Liver (tissue), 9 donors: Measurements from ENCODE around the gene ACTL10. TPM values are rescaled to one million over a fixed set of nuclear protein-coding genes. Genes with fewer than 3 reads are reported as not detected.
"Not testable (repeated sequence)": the region's sequence is repeated elsewhere in the genome, so short reads cannot be mapped to it uniquely, and the experiment has no call there.

ENCODE experiments used
- DNase-seq: peaks from one replicate; pipeline ENCODE4 v3.0.0-alpha.2; 2017; ENCODE audit warnings: low spot score
- H3K27ac ChIP-seq, 2 donors: one replicate each; pipeline ENCODE4 v1.7.0; 2013; ENCODE audit warnings: inconsistent platforms in 2 of 2, low read length in 2 of 2, control low read depth in 1 of 2, low read depth in 1 of 2, mild to moderate bottlenecking in 1 of 2
- H3K27me3 ChIP-seq, 4 donors: one replicate each; pipeline versions ENCODE4 v1.6.1 to v1.7.0; 2013; ENCODE audit warnings: low read length in 3 of 4, inconsistent platforms in 1 of 4, mild to moderate bottlenecking in 1 of 4, moderate library complexity in 1 of 4; ENCODE audit not compliant: control insufficient read depth in 4 of 4, insufficient read depth in 4 of 4
- H3K36me3 ChIP-seq, 4 donors: one replicate each; pipeline versions ENCODE4 v1.6.1 to v1.7.0; 2013; ENCODE audit warnings: low read length in 3 of 4, mild to moderate bottlenecking in 3 of 4, low read depth in 1 of 4, moderate library complexity in 1 of 4; ENCODE audit not compliant: control insufficient read depth in 4 of 4, insufficient read depth in 3 of 4
- H3K4me1 ChIP-seq, 4 donors: one replicate each; pipeline versions ENCODE4 v1.6.1 to v1.7.0; 2013; ENCODE audit warnings: low read length in 3 of 4, mild to moderate bottlenecking in 3 of 4, moderate library complexity in 1 of 4; ENCODE audit not compliant: control insufficient read depth in 4 of 4, insufficient read depth in 4 of 4
- H3K4me3 ChIP-seq, 3 donors: one replicate each; pipeline versions ENCODE4 v1.6.1 to v1.7.0; 2013; ENCODE audit warnings: low read length in 3 of 3, control low read depth in 1 of 3, low read depth in 1 of 3, mild to moderate bottlenecking in 1 of 3
- H3K9ac ChIP-seq, 2 donors: one replicate each; pipeline ENCODE4 v1.7.0; 2013; ENCODE audit warnings: low read length in 2 of 2, mild to moderate bottlenecking in 2 of 2, moderate library complexity in 2 of 2, control low read depth in 1 of 2, low read depth in 1 of 2
- H3K9me3 ChIP-seq, 4 donors: one replicate each; pipeline versions ENCODE4 v1.6.1 to v1.7.0; 2013; ENCODE audit warnings: low read length in 3 of 4; ENCODE audit not compliant: control insufficient read depth in 4 of 4
- FOXA1 ChIP-seq: IDR thresholded peaks from 2 replicates; pipeline ENCODE4 v1.6.1; 2016; ENCODE audit warnings: antibody characterized with exemption
- GABPA ChIP-seq, 2 donors: IDR thresholded peaks in 1 of 2; conservative IDR thresholded peaks in 1 of 2; 2 replicates each; pipeline ENCODE4 v1.6.1; 2016; ENCODE audit warnings: antibody characterized with exemption in 2 of 2, mild to moderate bottlenecking in 1 of 2, moderate library complexity in 1 of 2
- HNF4A ChIP-seq, 2 donors: conservative IDR thresholded peaks; 2 replicates each; pipeline ENCODE4 v1.6.1; 2016; ENCODE audit warnings: antibody characterized with exemption in 2 of 2, mild to moderate bottlenecking in 2 of 2
- HNF4G ChIP-seq: IDR thresholded peaks from 2 replicates; pipeline ENCODE4 v1.6.1; 2016; ENCODE audit warnings: antibody characterized with exemption
- RAD21 ChIP-seq, 2 donors: IDR thresholded peaks; 2 replicates each; pipeline ENCODE4 v1.6.1; 2016; ENCODE audit warnings: antibody characterized with exemption in 2 of 2, mild to moderate bottlenecking in 2 of 2
- RXRA ChIP-seq, 2 donors: IDR thresholded peaks; 2 replicates each; pipeline ENCODE4 v1.6.1; 2017 to 2018; ENCODE audit warnings: antibody characterized with exemption in 2 of 2, mild to moderate bottlenecking in 1 of 2
- TAF1 ChIP-seq: conservative IDR thresholded peaks from 2 replicates; pipeline ENCODE4 v1.6.1; 2016; ENCODE audit warnings: antibody characterized with exemption, mild to moderate bottlenecking
- YY1 ChIP-seq: IDR thresholded peaks from 2 replicates; pipeline ENCODE4 v1.6.1; 2016; ENCODE audit warnings: antibody characterized with exemption, mild to moderate bottlenecking
- WGBS: extraction: QIAGEN DNeasy Blood & Tissue Kit; methylation state at CpG from one replicate; pipeline ENCODE4 v1.1.7; 2013; 5-methylcytosine and 5-hydroxymethylcytosine counted together
- polyA plus RNA-seq, 2 donors: library from polyadenylated mRNA; stranded (reverse) in 1 of 2; unstranded in 1 of 2; fragments of 200-250 nt in 1 of 2; fragments of >200 nt in 1 of 2; fragmentation: Nextera tagmentation in 1 of 2; extraction: Ambion mirVana in 1 of 2; gene quantifications; one replicate each; pipeline versions ENCODE4 v1.2.1 to v1.2.3, GENCODE V29; 2013 to 2015
- total RNA-seq, 2 donors: library from RNA; depleted of rRNA; stranded (reverse); fragments of >200 nt; gene quantifications; one replicate each; pipeline ENCODE4 v1.2.3, GENCODE V29; 2014
- TF ChIP-seq, protein P1 (sequence below): IDR thresholded peaks from 2 replicates; pipeline ENCODE4 v1.6.1; 2016; ENCODE audit warnings: antibody characterized with exemption, mild to moderate bottlenecking
- TF ChIP-seq, protein P2 (sequence below): IDR thresholded peaks from 2 replicates; pipeline ENCODE4 v1.6.1; 2016; ENCODE audit warnings: antibody characterized with exemption
- donor health status: healthy.
- donor health status: healthy.
- donor health status: healthy.
- donor health status: healthy.
- donor health status: healthy.

ACTL10 gene
- total and polyA plus RNA-seq, 4 donors: 0.10 to 0.50 (median 0.35) TPM

DNA sequence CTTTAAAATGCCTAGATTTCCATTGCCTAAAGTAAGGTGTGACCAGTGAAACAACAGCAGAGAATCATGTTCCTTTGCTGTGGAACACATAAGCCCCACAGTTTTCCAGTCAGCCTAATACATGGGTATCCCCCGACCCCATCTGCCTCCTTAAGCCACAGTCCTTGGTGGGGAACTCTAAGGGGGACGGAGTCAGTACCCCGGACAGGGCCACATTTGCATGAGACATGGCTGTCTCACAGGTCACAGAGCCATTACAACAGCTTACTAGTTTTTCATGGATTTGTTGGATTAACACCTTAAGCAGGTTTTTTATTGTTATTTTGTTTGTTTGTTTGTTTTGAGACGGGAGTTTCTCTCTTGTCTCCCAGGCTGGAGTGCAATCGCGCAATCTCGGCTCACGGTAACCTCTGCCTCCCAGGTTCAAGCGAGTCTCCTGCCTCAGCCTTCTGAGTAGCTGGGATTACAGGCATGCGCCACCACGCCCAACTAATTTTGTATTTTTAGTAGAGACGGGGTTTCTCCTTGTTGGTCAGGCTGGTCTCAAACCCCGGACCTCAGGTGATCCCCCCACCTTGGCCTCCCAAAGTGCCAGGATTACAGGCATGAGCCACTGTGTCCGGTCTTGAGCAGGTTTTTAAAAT is 19.7 kb upstream of the ACTL10 start:
- TF ChIP-seq, protein P1, sequence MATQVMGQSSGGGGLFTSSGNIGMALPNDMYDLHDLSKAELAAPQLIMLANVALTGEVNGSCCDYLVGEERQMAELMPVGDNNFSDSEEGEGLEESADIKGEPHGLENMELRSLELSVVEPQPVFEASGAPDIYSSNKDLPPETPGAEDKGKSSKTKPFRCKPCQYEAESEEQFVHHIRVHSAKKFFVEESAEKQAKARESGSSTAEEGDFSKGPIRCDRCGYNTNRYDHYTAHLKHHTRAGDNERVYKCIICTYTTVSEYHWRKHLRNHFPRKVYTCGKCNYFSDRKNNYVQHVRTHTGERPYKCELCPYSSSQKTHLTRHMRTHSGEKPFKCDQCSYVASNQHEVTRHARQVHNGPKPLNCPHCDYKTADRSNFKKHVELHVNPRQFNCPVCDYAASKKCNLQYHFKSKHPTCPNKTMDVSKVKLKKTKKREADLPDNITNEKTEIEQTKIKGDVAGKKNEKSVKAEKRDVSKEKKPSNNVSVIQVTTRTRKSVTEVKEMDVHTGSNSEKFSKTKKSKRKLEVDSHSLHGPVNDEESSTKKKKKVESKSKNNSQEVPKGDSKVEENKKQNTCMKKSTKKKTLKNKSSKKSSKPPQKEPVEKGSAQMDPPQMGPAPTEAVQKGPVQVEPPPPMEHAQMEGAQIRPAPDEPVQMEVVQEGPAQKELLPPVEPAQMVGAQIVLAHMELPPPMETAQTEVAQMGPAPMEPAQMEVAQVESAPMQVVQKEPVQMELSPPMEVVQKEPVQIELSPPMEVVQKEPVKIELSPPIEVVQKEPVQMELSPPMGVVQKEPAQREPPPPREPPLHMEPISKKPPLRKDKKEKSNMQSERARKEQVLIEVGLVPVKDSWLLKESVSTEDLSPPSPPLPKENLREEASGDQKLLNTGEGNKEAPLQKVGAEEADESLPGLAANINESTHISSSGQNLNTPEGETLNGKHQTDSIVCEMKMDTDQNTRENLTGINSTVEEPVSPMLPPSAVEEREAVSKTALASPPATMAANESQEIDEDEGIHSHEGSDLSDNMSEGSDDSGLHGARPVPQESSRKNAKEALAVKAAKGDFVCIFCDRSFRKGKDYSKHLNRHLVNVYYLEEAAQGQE: peak; percentile 24
- DNase-seq, H3K9ac ChIP-seq, H3K9me3 ChIP-seq, H3K27me3 ChIP-seq: not testable (repeated sequence)
- peaks cover 4 to 19% (median 13%) of the 10 kb centered on the region in 4 donors for H3K36me3 ChIP-seq
- H3K4me1 ChIP-seq: peaks cover 0 to 28% (median 21%) of the 10 kb centered on the region in 4 donors
- H3K27ac ChIP-seq: peak overlapping the region; percentile 61 to 67
- WGBS: 46% methylated on average over 14 of the region's 14 CpGs
- peak overlapping the region in 1 of 3 donors; percentile 44 for H3K4me3 ChIP-seq

DNA sequence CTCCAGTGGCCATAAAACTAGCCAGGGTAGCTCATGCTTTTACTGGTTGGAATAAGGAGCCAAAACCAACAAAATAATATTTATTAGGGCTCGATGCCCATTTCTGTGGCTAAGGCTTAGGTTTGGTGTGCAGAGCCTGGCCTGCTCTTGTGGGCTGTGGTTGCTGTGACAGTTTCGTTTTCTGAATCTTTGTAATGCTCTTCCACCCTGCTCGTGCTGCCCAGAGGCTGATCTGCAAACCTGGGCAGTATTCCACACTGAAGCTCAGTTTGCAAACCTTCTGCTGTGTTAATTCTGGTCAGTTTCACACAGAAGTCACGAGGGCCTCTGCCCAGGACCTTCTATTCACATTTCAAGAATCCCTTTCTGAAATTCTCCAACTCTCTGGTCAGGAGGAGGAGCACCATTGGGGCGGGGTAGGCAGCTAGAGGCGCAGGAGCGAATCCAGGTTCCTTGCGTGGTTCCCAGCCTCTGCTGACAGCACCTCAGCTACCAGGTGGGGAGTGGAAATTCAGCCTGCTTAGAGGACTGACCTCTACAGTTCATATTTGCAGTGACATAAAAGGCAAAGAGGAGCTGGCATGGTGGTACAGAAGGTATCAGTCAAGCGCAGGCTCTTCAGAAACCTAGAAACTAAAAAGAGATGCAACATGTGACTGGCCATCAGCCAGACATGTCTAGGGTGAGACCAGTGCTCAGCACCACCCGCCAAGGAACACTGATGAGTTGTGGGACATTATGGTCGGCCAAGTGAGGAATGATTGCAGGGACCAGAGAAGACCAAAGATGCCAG is 18.9 kb upstream of the ACTL10 start:
- Histone ChIP-seq H3K9ac (peak overlapping the region in 1 of 2 donors; percentile 8), H3K9me3 (no peaks in the 10 kb centered on the region), H3K27ac (peak overlapping the region; percentile 61 to 67), H3K4me3 (peak overlapping the region; percentile 5 to 55 (median 44)), H3K27me3 (no peaks in the 10 kb centered on the region), H3K4me1 (peaks cover 0 to 28% (median 21%) of the 10 kb centered on the region in 4 donors), H3K36me3 (peaks cover 4 to 16% (median 12%) of the 10 kb centered on the region in 4 donors)
- DNase-seq: no peak
- TF ChIP-seq RXRA (IDR thresholded peaks at IDR 0.05) (peak; percentile 18 to 49), HNF4A (conservative IDR thresholded peaks at IDR 0.05) (peak; percentile 17 to 20), GABPA (IDR thresholded peaks at IDR 0.05 in 1 of 2, conservative IDR thresholded peaks at IDR 0.05 in 1 of 2) (no peak), RAD21 (IDR thresholded peaks at IDR 0.05) (peak; percentile 43 to 52), YY1 (peak; percentile 70), HNF4G (no peak), FOXA1 (no peak), TAF1 (no peak)
- TF ChIP-seq, protein P2, sequence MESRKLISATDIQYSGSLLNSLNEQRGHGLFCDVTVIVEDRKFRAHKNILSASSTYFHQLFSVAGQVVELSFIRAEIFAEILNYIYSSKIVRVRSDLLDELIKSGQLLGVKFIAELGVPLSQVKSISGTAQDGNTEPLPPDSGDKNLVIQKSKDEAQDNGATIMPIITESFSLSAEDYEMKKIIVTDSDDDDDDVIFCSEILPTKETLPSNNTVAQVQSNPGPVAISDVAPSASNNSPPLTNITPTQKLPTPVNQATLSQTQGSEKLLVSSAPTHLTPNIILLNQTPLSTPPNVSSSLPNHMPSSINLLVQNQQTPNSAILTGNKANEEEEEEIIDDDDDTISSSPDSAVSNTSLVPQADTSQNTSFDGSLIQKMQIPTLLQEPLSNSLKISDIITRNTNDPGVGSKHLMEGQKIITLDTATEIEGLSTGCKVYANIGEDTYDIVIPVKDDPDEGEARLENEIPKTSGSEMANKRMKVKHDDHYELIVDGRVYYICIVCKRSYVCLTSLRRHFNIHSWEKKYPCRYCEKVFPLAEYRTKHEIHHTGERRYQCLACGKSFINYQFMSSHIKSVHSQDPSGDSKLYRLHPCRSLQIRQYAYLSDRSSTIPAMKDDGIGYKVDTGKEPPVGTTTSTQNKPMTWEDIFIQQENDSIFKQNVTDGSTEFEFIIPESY: peak; percentile 30
- 46% methylated on average over 11 of the region's 11 CpGs for WGBS
